HepG2 (cell line): Measurements from ENCODE around the gene HELZ. TPM values are rescaled to one million over a fixed set of nuclear protein-coding genes. Genes with fewer than 3 reads are reported as not detected.

Experiments used
- BRF2 ChIP-seq: sonication (generic); formaldehyde crosslinking; IDR thresholded peaks from 2 replicates; pipeline ENCODE4 v1.8.1; 2022; ENCODE audit warnings: mild to moderate bottlenecking, missing genetic modification reagents
- GPBP1L1 ChIP-seq: sonication (generic); formaldehyde crosslinking; IDR thresholded peaks from 2 replicates; pipeline ENCODE4 v1.5.0; 2020; ENCODE audit warnings: mild to moderate bottlenecking, missing genetic modification reagents
- RBM39 ChIP-seq: fragments of 200-400 bp; formaldehyde crosslinking; IDR thresholded peaks from one replicate; pipeline ENCODE4 v1.6.1; 2018; ENCODE audit warnings: antibody characterized with exemption, mild to moderate bottlenecking, low read depth, low read length; ENCODE audit not compliant: poor library complexity, severe bottlenecking
- RORA ChIP-seq: sonication (generic); formaldehyde crosslinking; IDR thresholded peaks from 2 replicates; pipeline ENCODE4 v1.5.0; 2020; ENCODE audit warnings: mild to moderate bottlenecking, missing genetic modification reagents, moderate library complexity
- SIN3A ChIP-seq: IDR thresholded peaks from 2 replicates; pipeline ENCODE4 v1.6.1; 2011; ENCODE audit warnings: low read depth, mild to moderate bottlenecking, control low read depth, low read length, borderline replicate concordance
- ZBTB10 ChIP-seq: sonication (generic); formaldehyde crosslinking; IDR thresholded peaks from 2 replicates; pipeline ENCODE4 v1.4.0; 2020; ENCODE audit warnings: missing genetic modification reagents, borderline replicate concordance
- ZFYVE20 ChIP-seq: sonication (generic); formaldehyde crosslinking; IDR thresholded peaks from 2 replicates; pipeline ENCODE4 v1.8.0; 2023; ENCODE audit warnings: low read depth, mild to moderate bottlenecking, moderate library complexity, missing genetic modification reagents, borderline replicate concordance
- ZHX1 ChIP-seq: sonication (generic); formaldehyde crosslinking; IDR thresholded peaks from 2 replicates; pipeline ENCODE4 v1.8.1; 2022; ENCODE audit warnings: low read depth, mild to moderate bottlenecking, missing genetic modification reagents
- ZNF225 ChIP-seq: sonication (generic); formaldehyde crosslinking; IDR thresholded peaks from 2 replicates; pipeline ENCODE4 v1.4.0; 2020; ENCODE audit warnings: mild to moderate bottlenecking, missing genetic modification reagents
- ZNF264 ChIP-seq: sonication (generic); formaldehyde crosslinking; IDR thresholded peaks from 2 replicates; pipeline ENCODE4 v1.4.0; 2020; ENCODE audit warnings: missing genetic modification reagents
- ZNF598 ChIP-seq: sonication (generic); formaldehyde crosslinking; IDR thresholded peaks from 2 replicates; pipeline ENCODE4 v1.5.1; 2020; ENCODE audit warnings: mild to moderate bottlenecking, missing genetic modification reagents, borderline replicate concordance
- ZNF678 ChIP-seq: sonication (generic); formaldehyde crosslinking; IDR thresholded peaks from 2 replicates; pipeline ENCODE4 v1.4.0; 2020; ENCODE audit warnings: mild to moderate bottlenecking, missing genetic modification reagents
- polyA plus RNA-seq, 8 experiments: library from polyadenylated mRNA; depleted of rRNA in 3 of 8; stranded (reverse) in 7 of 8; unstranded in 1 of 8; fragments of >200 nt; fragmentation: Illumina TruSeq in 4 of 8; extraction: Trizol in 4 of 8; gene quantifications; 2 replicates each; pipeline versions ENCODE4 v1.2.1 to v1.2.3, GENCODE V29; 2011 to 2016; ENCODE audit warnings: low read depth in 4 of 8, missing spikeins in 1 of 8, mixed read lengths in 1 of 8; ENCODE audit not compliant: insufficient read depth in 1 of 8
- total RNA-seq, 5 experiments: library from RNA; depleted of rRNA; stranded (reverse); fragments of >200 nt; fragmentation: Illumina TruSeq; extraction: Trizol; gene quantifications; 2 replicates each; pipeline ENCODE4 v1.2.3, GENCODE V29; 2016; ENCODE audit warnings: low read depth in 1 of 5

Gene HELZ
- total and polyA plus RNA-seq, 2 of the 13 experiments (the other 11 are each of a cell fraction or from before 2014, with no cell fraction given): 35.3 to 52.4 TPM

- TF ChIP-seq ZFYVE20 (CRISPR knock-in tag): no peak
- TF ChIP-seq ZNF598 (CRISPR knock-in tag): no peak
- no peak for TF ChIP-seq ZNF678 (CRISPR knock-in tag)
- TF ChIP-seq RBM39: no peak
- TF ChIP-seq RORA (CRISPR knock-in tag): no peak
- no peak for TF ChIP-seq BRF2
- no peak for TF ChIP-seq GPBP1L1 (CRISPR knock-in tag)
- no peak for TF ChIP-seq SIN3A
- no peak for TF ChIP-seq ZBTB10
- TF ChIP-seq ZNF225 (CRISPR knock-in tag): no peak
- no peak for TF ChIP-seq ZHX1
- TF ChIP-seq ZNF264: no peak
Observed at GRCh38 chr17:67260170-67260987, 15.4 kb upstream of the HELZ start (continued).
